H9 (cell line): ENCODE data around the gene EZH1. TPM values are rescaled to one million over a fixed set of nuclear protein-coding genes. Genes with fewer than 3 reads are reported as not detected.

Experiments used
- DNase-seq: peaks from one replicate; pipeline ENCODE4 v3.0.0-alpha.2; 2017
- H2AFZ ChIP-seq: one replicate; pipeline ENCODE4 v1.6.1; 2013; ENCODE audit warnings: mild to moderate bottlenecking, low read length, control low read depth, moderate library complexity
- H2AK5ac ChIP-seq: 2 replicates; pipeline ENCODE4 v1.6.1; 2013; ENCODE audit warnings: low read length, control low read depth, mixed read lengths; ENCODE audit not compliant: insufficient read length
- H2BK120ac ChIP-seq: one replicate; pipeline ENCODE4 v1.6.1; 2013; ENCODE audit warnings: low read depth, mild to moderate bottlenecking, low read length, control low read depth, inconsistent platforms; ENCODE audit not compliant: poor library complexity, severe bottlenecking
- H2BK12ac ChIP-seq: 2 replicates; pipeline ENCODE4 v1.6.1; 2013; ENCODE audit warnings: low read length, control low read depth, mixed read lengths, low read depth; ENCODE audit not compliant: insufficient read length
- H2BK15ac ChIP-seq: 2 replicates; pipeline ENCODE4 v1.6.1; 2013; ENCODE audit warnings: low read depth, low read length, control low read depth
- H2BK20ac ChIP-seq: one replicate; pipeline ENCODE4 v1.6.1; 2013; ENCODE audit warnings: low read depth, mild to moderate bottlenecking, low read length, control low read depth, inconsistent platforms; ENCODE audit not compliant: poor library complexity, severe bottlenecking
- H2BK5ac ChIP-seq: 2 replicates; pipeline ENCODE4 v1.6.1; 2013; ENCODE audit warnings: low read length, control low read depth, mixed read lengths; ENCODE audit not compliant: insufficient read length
- H3K14ac ChIP-seq: 2 replicates; pipeline ENCODE4 v1.6.1; 2013; ENCODE audit warnings: low read length, control low read depth; ENCODE audit not compliant: insufficient read depth
- H3K18ac ChIP-seq: 2 replicates; pipeline ENCODE4 v1.6.1; 2013; ENCODE audit warnings: low read depth, mild to moderate bottlenecking, mixed read lengths, low read length, control low read depth; ENCODE audit not compliant: insufficient read length
- H3K23ac ChIP-seq: 2 replicates; pipeline ENCODE4 v1.6.1; 2013; ENCODE audit warnings: low read length, control low read depth, mixed read lengths, low read depth; ENCODE audit not compliant: insufficient read length
- H3K23me2 ChIP-seq: 2 replicates; pipeline ENCODE4 v1.6.1; 2013; ENCODE audit warnings: low read depth, mild to moderate bottlenecking, mixed read lengths, low read length, control low read depth; ENCODE audit not compliant: insufficient read length, poor library complexity, severe bottlenecking
- H3K27ac ChIP-seq: 2 replicates; pipeline ENCODE4 v1.5.1; 2013; ENCODE audit warnings: low read length, control low read depth, mixed read lengths, low read depth; ENCODE audit not compliant: insufficient read length
- H3K27me3 ChIP-seq: 2 replicates; pipeline ENCODE4 v1.6.1; 2013; ENCODE audit warnings: low read length, control low read depth, inconsistent platforms; ENCODE audit not compliant: insufficient read depth
- H3K4ac ChIP-seq: 2 replicates; pipeline ENCODE4 v1.6.1; 2013; ENCODE audit warnings: low read depth, mild to moderate bottlenecking, control low read depth, inconsistent platforms, low read length, moderate library complexity
- H3K4me1 ChIP-seq: 2 replicates; pipeline ENCODE4 v1.6.1; 2013; ENCODE audit warnings: low read length, control low read depth, inconsistent platforms; ENCODE audit not compliant: insufficient read depth
- H3K4me2 ChIP-seq: 2 replicates; pipeline ENCODE4 v1.6.1; 2013; ENCODE audit warnings: low read length, control low read depth, mixed read lengths; ENCODE audit not compliant: insufficient read length, insufficient read depth
- H3K56ac ChIP-seq: 2 replicates; pipeline ENCODE4 v1.6.1; 2013; ENCODE audit warnings: low read depth, mild to moderate bottlenecking, mixed read lengths, low read length, control low read depth; ENCODE audit not compliant: insufficient read length
- H3K79me1 ChIP-seq: 2 replicates; pipeline ENCODE4 v1.6.1; 2013; ENCODE audit warnings: low read depth, mild to moderate bottlenecking, moderate library complexity, low read length, control low read depth, inconsistent platforms; ENCODE audit not compliant: insufficient read depth, poor library complexity, severe bottlenecking
- H3K79me2 ChIP-seq: 2 replicates; pipeline ENCODE4 v1.6.1; 2013; ENCODE audit warnings: low read length, control low read depth, inconsistent platforms; ENCODE audit not compliant: insufficient read depth
- H3K9ac ChIP-seq: 2 replicates; pipeline ENCODE4 v1.6.1; 2013; ENCODE audit warnings: low read length, control low read depth, mixed read lengths; ENCODE audit not compliant: insufficient read length; ENCODE audit errors: extremely low read depth
- H3K9me3 ChIP-seq: one replicate; pipeline ENCODE4 v1.6.1; 2013; ENCODE audit warnings: low read depth, low read length, inconsistent platforms; ENCODE audit not compliant: control insufficient read depth
- H3T11ph ChIP-seq: one replicate; pipeline ENCODE4 v1.6.1; 2013; ENCODE audit warnings: mild to moderate bottlenecking, low read length, control low read depth, inconsistent platforms
- H4K20me1 ChIP-seq: one replicate; pipeline ENCODE4 v1.6.1; 2013; ENCODE audit not compliant: control insufficient read depth, insufficient read length, insufficient read depth
- H4K5ac ChIP-seq: 2 replicates; pipeline ENCODE4 v1.6.1; 2013; ENCODE audit warnings: low read depth, mild to moderate bottlenecking, mixed read lengths, low read length, control low read depth; ENCODE audit not compliant: insufficient read length
- H4K8ac ChIP-seq: replicated peaks from 2 replicates; pipeline ENCODE4 v1.6.1; 2013; ENCODE audit warnings: low read length, control low read depth, mixed read lengths, low read depth; ENCODE audit not compliant: insufficient read length
- H4K91ac ChIP-seq: 2 replicates; pipeline ENCODE4 v1.6.1; 2013; ENCODE audit warnings: low read depth, mild to moderate bottlenecking, moderate library complexity, mixed read lengths, low read length, control low read depth; ENCODE audit not compliant: insufficient read length
- H3K27ac Mint-ChIP-seq, 3 experiments: 2 replicates in 2 of 3; 3 replicates in 1 of 3; pipeline ENCODE4 v1.8.0; 2020 to 2021; ENCODE audit warnings: mixed read lengths in 3 of 3, mild to moderate bottlenecking in 1 of 3, moderate library complexity in 1 of 3
- H3K27me3 Mint-ChIP-seq: 2 replicates; pipeline ENCODE4 v1.8.0; 2021; ENCODE audit warnings: low read depth, mild to moderate bottlenecking, moderate library complexity, mixed read lengths
- H3K36me3 Mint-ChIP-seq, 3 experiments: 2 replicates in 2 of 3; 3 replicates in 1 of 3; pipeline ENCODE4 v1.8.0; 2020 to 2021; ENCODE audit warnings: low read depth in 3 of 3, mixed read lengths in 3 of 3; ENCODE audit not compliant: insufficient read depth in 1 of 3
- H3K4me1 Mint-ChIP-seq, 2 experiments: 2 replicates each; pipeline ENCODE4 v1.8.0; 2020; ENCODE audit warnings: mixed read lengths in 2 of 2
- H3K4me3 Mint-ChIP-seq, 2 experiments: 2 replicates in 1 of 2; 3 replicates in 1 of 2; pipeline ENCODE4 v1.8.0; 2020 to 2021; ENCODE audit warnings: mild to moderate bottlenecking in 2 of 2, mixed read lengths in 2 of 2, moderate library complexity in 1 of 2
- H3K9me3 Mint-ChIP-seq, 2 experiments: 2 replicates in 1 of 2; 3 replicates in 1 of 2; pipeline ENCODE4 v1.8.0; 2020; ENCODE audit warnings: mild to moderate bottlenecking in 2 of 2, mixed read lengths in 2 of 2, moderate library complexity in 1 of 2
- WGBS: extraction: QIAGEN DNeasy Blood & Tissue Kit; methylation state at CpG from one replicate; pipeline ENCODE4 v1.1.7; 2013; ENCODE audit warnings: missing lambda C conversion rate, low lambda C conversion rate, mixed read lengths; ENCODE audit not compliant: insufficient read length; ENCODE audit errors: extremely low coverage; 5-methylcytosine and 5-hydroxymethylcytosine counted together
- total RNA-seq: library from RNA; stranded (reverse); gene quantifications from 2 replicates; pipeline ENCODE4 v1.2.1, GENCODE V29; 2021
- TF ChIP-seq, protein P1 (sequence below): fragments of 200-600 bp; sonication (generic); conservative IDR thresholded peaks from 3 replicates; pipeline ENCODE4 v1.8.0; 2021; ENCODE audit warnings: antibody characterized with exemption, mild to moderate bottlenecking

Gene EZH1
- total RNA-seq, 1 experiment from 2014 or later = 17.9 TPM

DNA sequence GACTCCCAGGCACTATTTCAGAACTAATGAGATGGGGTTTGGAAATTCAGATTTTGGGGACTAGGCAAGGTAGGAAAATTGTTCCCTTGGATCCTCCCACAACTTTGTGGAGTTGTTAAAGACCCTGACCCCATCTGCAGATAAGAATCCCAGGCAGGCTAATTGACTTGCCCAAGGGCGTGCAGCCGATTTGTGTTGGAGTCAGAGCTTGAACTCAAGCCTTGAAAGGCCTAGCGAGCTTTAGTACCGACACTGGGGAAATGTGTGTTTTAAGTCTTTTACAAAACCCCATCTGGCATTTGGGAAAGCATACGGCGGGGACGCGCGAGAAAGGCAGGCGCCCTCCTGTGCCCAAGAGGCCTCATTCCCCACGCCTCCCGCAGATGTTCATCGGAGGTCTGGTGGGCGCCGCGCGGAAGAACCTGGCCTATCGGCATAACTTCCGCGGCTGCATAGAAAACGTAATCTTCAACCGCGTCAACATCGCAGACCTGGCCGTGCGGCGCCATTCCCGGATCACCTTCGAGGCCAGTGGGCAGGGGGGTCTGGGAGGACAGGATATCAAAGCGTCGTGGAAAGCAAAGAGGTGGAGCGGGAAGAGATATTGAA is 58.2 kb downstream of the EZH1 start:
- Histone ChIP-seq H3K14ac (no peak overlapping the region), H3K18ac (no peak overlapping the region), H3T11ph (no peak overlapping the region), H3K27me3 (no peaks in the 10 kb centered on the region; the same call in 1 of the 2 replicates), H2AK5ac (no peak overlapping the region), H4K8ac (no peak overlapping the region), H2BK15ac (no peak overlapping the region), H2AFZ (no peak overlapping the region), H3K4ac (no peak overlapping the region), H2BK5ac (no peak overlapping the region), H3K23ac (no peak overlapping the region), H3K56ac (no peak overlapping the region), H3K9ac (no peak overlapping the region), H3K9me3 (no peaks in the 10 kb centered on the region), H2BK12ac (no peak overlapping the region), H3K4me2 (no peak overlapping the region), H3K79me2 (no peaks in the 10 kb centered on the region), H3K4me1 (no peaks in the 10 kb centered on the region; the same call in 1 of the 2 replicates), H4K91ac (no peak overlapping the region), H3K23me2 (peaks cover 11% of the 10 kb centered on the region), H2BK120ac (no peak overlapping the region), H2BK20ac (no peak overlapping the region), H3K79me1 (no peaks in the 10 kb centered on the region), H4K20me1 (no peaks in the 10 kb centered on the region), H4K5ac (no peak overlapping the region), H3K27ac (no peak overlapping the region)
- peak; percentile 59 for DNase-seq
- Mint-ChIP-seq H3K27me3 (peaks cover 36% of the 10 kb centered on the region), H3K27ac (peak overlapping the region in 1 of 3 experiments; percentile 83; a peak in 1 of 7 replicates), H3K4me1 (peaks cover 16 to 33% of the 10 kb centered on the region in 2 experiments), H3K4me3 (no peak overlapping the region), H3K36me3 (peaks cover 14 to 31% (median 20%) of the 10 kb centered on the region in 3 experiments), H3K9me3 (no peaks in the 10 kb centered on the region)
- no CpG with 5 or more reads among the region's 32 CpGs for WGBS
- TF ChIP-seq, protein P1, sequence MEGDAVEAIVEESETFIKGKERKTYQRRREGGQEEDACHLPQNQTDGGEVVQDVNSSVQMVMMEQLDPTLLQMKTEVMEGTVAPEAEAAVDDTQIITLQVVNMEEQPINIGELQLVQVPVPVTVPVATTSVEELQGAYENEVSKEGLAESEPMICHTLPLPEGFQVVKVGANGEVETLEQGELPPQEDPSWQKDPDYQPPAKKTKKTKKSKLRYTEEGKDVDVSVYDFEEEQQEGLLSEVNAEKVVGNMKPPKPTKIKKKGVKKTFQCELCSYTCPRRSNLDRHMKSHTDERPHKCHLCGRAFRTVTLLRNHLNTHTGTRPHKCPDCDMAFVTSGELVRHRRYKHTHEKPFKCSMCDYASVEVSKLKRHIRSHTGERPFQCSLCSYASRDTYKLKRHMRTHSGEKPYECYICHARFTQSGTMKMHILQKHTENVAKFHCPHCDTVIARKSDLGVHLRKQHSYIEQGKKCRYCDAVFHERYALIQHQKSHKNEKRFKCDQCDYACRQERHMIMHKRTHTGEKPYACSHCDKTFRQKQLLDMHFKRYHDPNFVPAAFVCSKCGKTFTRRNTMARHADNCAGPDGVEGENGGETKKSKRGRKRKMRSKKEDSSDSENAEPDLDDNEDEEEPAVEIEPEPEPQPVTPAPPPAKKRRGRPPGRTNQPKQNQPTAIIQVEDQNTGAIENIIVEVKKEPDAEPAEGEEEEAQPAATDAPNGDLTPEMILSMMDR = no peak
